Activated CD4-positive, alpha-beta T cell treated with anti-CD3 and anti-CD28 coated beads for 24 hours (primary cell): ENCODE results near the gene AP4M1.

Experiments used
- DNase-seq, 2 donors: peaks; one replicate each; pipeline ENCODE4 v3.0.0-alpha.2; 2020; ENCODE audit warnings: low read depth in 2 of 2

The AP4M1 gene

GRCh38 chr7:100157334-100158228 is 56.1 kb downstream of the AP4M1 start:
- DNase-seq, result no peak
